ENCODE data around the gene PWP2. TPM values are rescaled to one million over a fixed set of nuclear protein-coding genes. Genes with fewer than 3 reads are reported as not detected.

PWP2 gene
- total and polyA plus RNA-seq, 4 donors, result 3.6 to 20.4 (median 9.6) TPM

- TF ChIP-seq CTCF (IDR thresholded peaks at IDR 0.05; ENCODE audit: control extremely low read depth, extremely low read depth), result no peak
- ATAC-seq (ENCODE audit: insufficient read depth, low FRiP score) (no peak), DNase-seq (no peak)
- H3K27me3 ChIP-seq (ENCODE audit: control insufficient read depth in 3 of 3, insufficient read depth in 3 of 3, low read length in 2 of 3), result no peaks in the 10 kb centered on the region
- H3K9me3 ChIP-seq (ENCODE audit: control insufficient read depth in 4 of 4, insufficient read depth in 3 of 4, low read length in 3 of 4), result no peaks in the 10 kb centered on the region
- H3K27ac ChIP-seq (ENCODE audit: low read depth in 1 of 2, low read length in 1 of 2), result no peak overlapping the region
- no peaks in the 10 kb centered on the region for H3K4me1 ChIP-seq (ENCODE audit: control insufficient read depth in 5 of 5, insufficient read depth in 5 of 5, low read length in 5 of 5)
- 95 to 97% methylated on average over 15 of the region's 15 CpGs for WGBS, 2 donors
- H3K9ac ChIP-seq (ENCODE audit: insufficient read depth in 1 of 2, low read length in 2 of 2), result no peak overlapping the region
- no peak overlapping the region for H3K4me3 ChIP-seq
- H3K36me3 ChIP-seq (ENCODE audit: control insufficient read depth in 4 of 4, insufficient read depth in 4 of 4, low read length in 4 of 4), result peaks cover 6 to 43% (median 14%) of the 10 kb centered on the region in 4 donors
Measured at GRCh38 chr21:44072111-44072510, 35.1 kb upstream of the PWP2 start.

GRCh38 chr21:44074315-44074958, 32.8 kb upstream of the PWP2 start:
- H3K9me3 ChIP-seq (ENCODE audit: control insufficient read depth in 4 of 4, insufficient read depth in 3 of 4, low read length in 3 of 4), result no peaks in the 10 kb centered on the region
- DNase-seq, result no peak
- H3K27ac ChIP-seq (ENCODE audit: low read depth in 1 of 2, low read length in 1 of 2), result no peak overlapping the region
- peaks cover 10 to 40% (median 19%) of the 10 kb centered on the region in 4 donors for H3K36me3 ChIP-seq (ENCODE audit: control insufficient read depth in 4 of 4, insufficient read depth in 4 of 4, low read length in 4 of 4)
- H3K4me1 ChIP-seq (ENCODE audit: control insufficient read depth in 5 of 5, insufficient read depth in 5 of 5, low read length in 5 of 5), result peaks cover 0 to 6% (median 0%) of the 10 kb centered on the region in 5 donors
- TF ChIP-seq CTCF (IDR thresholded peaks at IDR 0.05; ENCODE audit: control extremely low read depth, extremely low read depth), result no peak
- WGBS, 2 donors, result 92% methylated on average over 11 of the region's 11 CpGs
- no peak overlapping the region for H3K9ac ChIP-seq (ENCODE audit: insufficient read depth in 1 of 2, low read length in 2 of 2)
- no peak overlapping the region for H3K4me3 ChIP-seq
- no peak for ATAC-seq (ENCODE audit: insufficient read depth, low FRiP score)
- no peaks in the 10 kb centered on the region for H3K27me3 ChIP-seq (ENCODE audit: control insufficient read depth in 3 of 3, insufficient read depth in 3 of 3, low read length in 2 of 3)

- no peak overlapping the region for H3K9ac ChIP-seq (ENCODE audit: insufficient read depth in 1 of 2, low read length in 2 of 2)
Measured at GRCh38 chr21:44076316-44076715, 30.9 kb upstream of the PWP2 start.

More at GRCh38 chr21:44076316-44076715, 30.9 kb upstream of the PWP2 start:
- TF ChIP-seq CTCF (IDR thresholded peaks at IDR 0.05; ENCODE audit: control extremely low read depth, extremely low read depth), result no peak
- no peak overlapping the region for H3K27ac ChIP-seq (ENCODE audit: low read depth in 1 of 2, low read length in 1 of 2)
- WGBS, 2 donors, result 87 to 92% methylated on average over 5 of the region's 5 CpGs
- no peak overlapping the region for H3K4me3 ChIP-seq
- H3K4me1 ChIP-seq (ENCODE audit: control insufficient read depth in 5 of 5, insufficient read depth in 5 of 5, low read length in 5 of 5), result peaks cover 0 to 9% (median 0%) of the 10 kb centered on the region in 5 donors
- DNase-seq (no peak), ATAC-seq (ENCODE audit: insufficient read depth, low FRiP score) (no peak)
- peaks cover 12 to 32% (median 20%) of the 10 kb centered on the region in 4 donors for H3K36me3 ChIP-seq (ENCODE audit: control insufficient read depth in 4 of 4, insufficient read depth in 4 of 4, low read length in 4 of 4)
- H3K27me3 ChIP-seq (ENCODE audit: control insufficient read depth in 3 of 3, insufficient read depth in 3 of 3, low read length in 2 of 3), result no peaks in the 10 kb centered on the region
- H3K9me3 ChIP-seq (ENCODE audit: control insufficient read depth in 4 of 4, insufficient read depth in 3 of 4, low read length in 3 of 4), result no peaks in the 10 kb centered on the region

Data from lung (tissue), 12 donors.